ENCODE measurements around the gene SSR2.
"Not testable (repeated sequence)": the region's sequence is repeated elsewhere in the genome, so short reads cannot be mapped to it uniquely, and the experiment has no call there.

Gene SSR2

GRCh38 chr1:156045076-156045475 lies 24.3 kb upstream of the SSR2 start:
- no peak for DNase-seq

DNA sequence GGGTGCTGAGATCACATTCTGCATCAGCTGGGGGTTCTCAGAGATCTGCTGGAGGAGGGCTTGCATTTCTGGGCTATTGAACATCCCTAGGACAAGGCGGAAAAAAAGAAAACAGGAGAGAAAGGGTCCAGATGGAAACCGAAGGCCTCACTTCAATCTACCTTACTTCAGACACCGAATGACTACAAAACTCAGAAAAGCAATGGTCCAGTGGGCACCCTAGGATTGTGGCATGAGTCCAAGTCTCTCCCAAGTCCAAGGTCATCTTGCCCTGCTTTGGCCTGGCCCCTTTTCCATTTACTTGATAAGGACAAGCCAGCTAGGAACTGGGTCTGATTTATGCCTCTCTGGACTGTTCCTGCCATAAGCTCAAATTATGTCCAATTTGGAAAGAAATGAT lies 22.1 kb upstream of the SSR2 start:
- no peak for DNase-seq

DNA sequence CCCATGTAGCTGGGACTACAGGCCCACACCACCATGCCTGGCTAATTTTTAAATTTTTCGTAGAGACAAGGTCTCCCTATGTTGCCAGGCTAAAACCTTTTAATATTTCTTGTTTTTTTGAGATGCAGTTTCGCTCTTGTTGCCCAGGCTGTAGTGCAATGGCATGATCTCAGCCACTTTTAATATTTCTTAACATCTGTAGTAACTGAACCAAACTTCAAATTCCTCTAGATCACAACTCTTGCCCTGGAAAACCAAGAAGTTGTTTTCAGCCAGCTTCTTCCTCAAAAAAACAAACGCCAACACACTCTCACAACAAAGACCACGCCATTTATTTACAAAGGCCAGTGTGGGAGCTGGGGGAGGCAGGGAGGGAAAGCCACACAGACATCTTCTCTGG lies 14.2 kb upstream of the SSR2 start:
- DNase-seq, result not testable (repeated sequence)

DNA sequence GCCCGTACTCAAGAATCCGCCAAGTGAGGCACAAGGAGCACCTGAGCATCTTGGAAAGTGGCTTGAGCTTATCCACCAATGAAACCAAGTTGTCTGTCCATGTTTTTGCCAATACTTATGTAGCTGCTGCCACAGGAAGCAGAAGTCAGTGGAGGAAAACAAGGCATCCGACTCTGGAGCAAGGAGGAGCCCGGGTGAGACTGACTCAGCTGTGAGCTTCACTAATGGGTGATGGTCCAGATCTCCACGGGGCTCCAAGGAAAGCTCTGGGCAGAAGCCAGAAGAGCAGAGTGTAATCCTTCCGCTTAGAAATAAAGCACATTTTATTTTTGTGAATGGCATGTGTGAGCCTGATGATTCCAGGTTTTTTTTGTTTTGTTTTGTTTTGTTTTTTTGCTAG lies 12.3 kb upstream of the SSR2 start:
- no peak for DNase-seq

DNA sequence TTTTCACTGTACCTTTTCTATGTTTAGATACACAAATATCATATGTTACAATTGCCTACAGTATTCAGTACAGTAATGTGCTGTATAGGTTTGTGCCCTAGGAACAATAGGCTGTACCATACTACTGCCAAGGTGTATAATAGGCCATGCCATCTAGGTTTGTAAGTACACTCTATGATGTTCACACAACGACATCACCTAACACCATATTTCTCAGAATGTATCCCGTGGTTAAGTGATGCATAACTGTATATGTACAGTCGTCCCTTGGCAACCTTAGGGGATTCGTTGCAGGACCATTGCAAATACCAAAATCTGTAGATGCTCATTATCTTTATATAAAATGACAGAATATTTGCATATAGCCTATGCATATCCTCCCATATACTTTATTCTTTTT lies 5.8 kb upstream of the SSR2 start:
- no peak for DNase-seq

GRCh38 chr1:156025876-156026275 lies 5.1 kb upstream of the SSR2 start:
- peak; percentile 31 for DNase-seq

DNA sequence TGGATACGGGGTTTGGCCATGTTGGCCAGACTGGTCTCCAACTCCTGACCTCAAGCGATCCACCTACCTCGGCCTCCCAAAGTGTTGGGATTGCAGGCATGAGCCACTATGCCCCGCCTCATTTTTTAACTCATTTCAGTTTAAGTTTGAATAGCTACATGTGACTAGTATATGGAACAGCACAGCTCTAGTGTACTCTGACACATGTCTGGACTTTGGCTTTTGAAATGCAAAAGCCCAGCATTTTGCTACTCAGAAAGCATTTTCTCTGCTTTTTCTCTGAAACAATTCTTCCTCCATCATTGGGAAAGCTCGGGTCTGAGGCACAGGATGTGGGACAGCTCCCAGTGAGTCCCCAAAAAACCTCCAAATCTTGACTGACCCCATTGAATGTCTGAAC lies 4.0 kb upstream of the SSR2 start:
- DNase-seq, result no peak

GRCh38 chr1:156021954-156022353 lies 1.2 kb upstream of the SSR2 start:
- DNase-seq, result no peak

DNA sequence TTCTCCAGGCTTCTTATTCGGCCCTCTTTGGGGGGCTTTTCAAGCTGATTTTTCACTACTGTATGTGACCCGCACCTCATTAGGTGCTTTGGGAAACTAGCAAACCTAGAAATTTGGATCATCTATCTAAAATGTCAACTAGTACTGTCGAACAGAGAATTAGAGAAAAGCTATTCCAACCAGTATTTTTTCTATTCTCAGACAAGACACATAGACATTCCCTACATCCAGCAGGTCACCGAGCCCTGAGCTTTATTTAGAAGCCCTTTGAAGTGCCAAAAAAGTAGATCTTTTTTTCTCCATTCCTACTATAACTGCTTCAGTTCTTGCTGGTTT lies 310 bp upstream of the SSR2 start:
- DNase-seq, result no peak

GRCh38 chr1:156019946-156020292 lies 832 bp downstream of the SSR2 start:
- DNase-seq, result no peak

DNA sequence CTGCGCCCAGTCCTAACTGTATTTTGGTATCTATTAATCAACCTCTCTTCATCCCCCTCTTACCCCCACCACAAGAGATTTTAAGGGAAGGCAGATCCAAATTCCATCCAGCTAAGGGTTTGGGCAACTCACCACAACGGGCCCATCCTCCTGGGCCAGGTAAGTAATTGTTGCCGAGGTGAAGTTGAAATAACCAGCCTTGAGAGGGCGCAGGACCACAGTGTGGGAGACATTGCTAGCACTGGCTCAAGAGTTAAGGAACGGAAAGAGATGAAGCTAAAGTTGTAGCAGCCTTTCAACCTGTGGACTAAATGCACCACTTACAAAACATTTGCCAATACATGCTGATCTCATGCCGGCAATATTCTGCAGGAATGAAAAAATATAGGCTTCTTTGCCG lies 5.9 kb downstream of the SSR2 start:
- DNase-seq, result no peak

- DNase-seq, result no peak
These were observed 8.5 kb downstream of the SSR2 start for GRCh38 chr1:156012051-156012817.

- DNase-seq, result no peak
These were observed 11.3 kb downstream of the SSR2 start for GRCh38 chr1:156009404-156009803.

- DNase-seq, result no peak
These were observed 13.9 kb downstream of the SSR2 start for GRCh38 chr1:156006666-156007376.

DNA sequence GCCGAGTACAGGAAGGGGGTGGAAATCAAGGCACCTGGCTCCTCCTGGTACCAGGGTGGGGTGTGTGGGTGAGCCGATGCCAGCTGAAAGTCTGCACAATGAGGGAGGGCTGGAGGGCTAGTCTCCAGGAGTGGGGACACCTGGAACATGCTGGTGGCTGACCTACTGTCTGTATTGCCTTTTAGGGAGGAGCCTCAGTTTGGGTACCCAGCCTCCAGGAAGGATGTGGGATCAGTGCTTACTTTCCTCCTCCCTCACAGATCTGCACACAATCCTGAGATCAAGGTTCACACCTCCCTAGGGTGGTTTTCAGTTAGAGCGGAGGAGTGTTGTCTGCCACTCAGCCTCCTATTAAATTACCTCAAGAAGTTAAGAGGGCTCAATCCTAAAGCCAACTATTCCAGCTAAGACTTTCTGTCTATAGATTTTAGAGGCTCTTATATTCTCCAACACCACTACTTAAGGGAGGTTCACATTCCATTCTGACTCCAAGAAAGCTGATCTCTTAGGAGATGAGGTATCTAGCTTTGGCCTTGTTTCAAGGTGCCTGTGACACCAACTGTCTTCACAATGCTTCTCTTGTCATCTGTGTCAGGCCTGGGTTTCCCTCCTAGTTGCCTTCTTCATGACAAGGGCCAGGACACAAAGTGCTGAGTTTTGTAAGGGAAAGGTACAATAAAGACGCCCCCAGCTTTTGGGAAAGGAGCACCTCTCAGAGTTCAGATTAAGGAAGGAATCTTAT lies 15.7 kb downstream of the SSR2 start:
- DNase-seq, result no peak

- DNase-seq, result no peak
These were observed 16.9 kb downstream of the SSR2 start for GRCh38 chr1:156003923-156004188.

GRCh38 chr1:156002188-156002911 lies 18.4 kb downstream of the SSR2 start:
- DNase-seq, result no peak

- DNase-seq, result no peak
These were observed 19.0 kb downstream of the SSR2 start for GRCh38 chr1:156001662-156002171.

DNA sequence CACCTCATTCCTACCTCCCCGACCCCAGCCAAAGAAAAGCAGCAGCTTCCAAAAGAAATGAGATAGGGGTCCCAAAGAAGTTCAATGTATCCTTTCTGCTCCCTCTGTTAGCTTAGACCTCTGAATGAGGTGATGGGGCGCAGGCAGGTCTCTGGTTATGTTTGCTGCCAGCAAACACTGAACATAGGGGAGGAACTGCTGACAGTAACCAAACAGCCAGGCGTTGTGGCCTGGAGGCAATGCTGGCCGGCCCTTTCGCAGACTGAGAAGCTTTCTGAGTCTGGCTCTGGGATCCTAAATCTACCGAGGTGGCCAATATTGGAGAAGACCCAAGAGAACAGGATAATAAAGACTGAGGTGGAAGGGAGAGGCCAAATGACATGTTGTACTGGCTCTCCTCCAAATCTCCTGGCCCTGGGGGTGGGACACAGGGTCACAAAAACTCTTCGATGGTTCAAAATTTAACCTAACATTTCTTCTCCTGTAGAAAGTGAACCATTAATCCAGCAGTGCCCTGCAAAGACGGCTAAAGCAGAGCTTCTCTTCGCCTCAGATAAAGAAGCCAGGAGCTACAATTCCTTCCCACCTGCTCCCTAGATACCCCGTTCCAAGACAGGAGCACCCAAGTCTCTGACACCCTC lies 19.6 kb downstream of the SSR2 start:
- DNase-seq, result no peak

- DNase-seq, result no peak
These were observed 20.8 kb downstream of the SSR2 start for GRCh38 chr1:155999964-156000363.

- no peak for DNase-seq
These were observed 24.6 kb downstream of the SSR2 start for GRCh38 chr1:155996166-155996565.

DNA sequence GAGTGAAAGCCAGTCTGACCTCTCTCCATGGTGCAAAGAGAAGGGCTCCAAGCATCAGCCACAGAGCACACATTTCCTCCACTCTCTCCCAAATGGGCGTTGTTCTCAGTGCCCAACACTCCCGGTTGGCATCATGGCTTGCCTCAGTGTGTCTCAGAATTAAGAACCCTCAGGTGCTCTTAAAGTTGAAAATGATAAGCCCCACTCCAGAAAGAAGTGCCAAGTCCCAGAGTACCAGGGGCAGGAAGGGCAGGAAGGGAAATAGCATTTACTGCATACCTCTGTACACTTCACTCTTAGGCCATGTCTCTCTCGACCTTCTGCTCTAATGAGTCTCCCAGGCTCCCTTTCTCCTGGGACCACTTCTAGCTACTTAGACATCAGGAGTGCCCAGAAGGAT lies 27.2 kb downstream of the SSR2 start:
- no peak for DNase-seq
